H1 (cell line): ENCODE results near the gene DENND1A. TPM values are rescaled to one million over a fixed set of nuclear protein-coding genes. Genes with fewer than 3 reads are reported as not detected.

ENCODE experiments used
- CTCF ChIA-PET: fragments of 300-600 bp; sonication (Branson Sonifier 250); formaldehyde crosslinking; loops from one replicate; lab custom pipeline; 2021; ENCODE audit not compliant: partially characterized antibody; lab: Charles Lee
- POLR2A ChIA-PET: fragments of 300-600 bp; sonication (Branson Sonifier 250); formaldehyde crosslinking; loops from one replicate; lab custom pipeline; 2021; ENCODE audit warnings: inconsistent platforms; ENCODE audit not compliant: partially characterized antibody; lab: Charles Lee
- DNase-seq, 2 experiments: peaks; one replicate each; pipeline versions ENCODE4 v3.0.0 to v3.0.0-alpha.2; 2010 to 2022; ENCODE audit warnings: low spot score in 2 of 2, low read depth in 1 of 2, mixed read lengths in 1 of 2
- FAIRE-seq: peaks from 2 replicates; lab custom pipeline; 2011; peaks lifted over from hg19 to GRCh38; lab: Jason Lieb, UNC
- H2AFZ ChIP-seq: 2 replicates; pipeline ENCODE4 v1.8.1; 2012; ENCODE audit warnings: low read length, inconsistent platforms
- H2AK5ac ChIP-seq: 2 replicates; pipeline ENCODE4 v1.6.1; 2013; ENCODE audit warnings: low read depth, low read length
- H2BK120ac ChIP-seq: replicated peaks from 2 replicates; pipeline ENCODE3; 2013; ENCODE audit warnings: low read depth, low read length, inconsistent platforms
- H2BK12ac ChIP-seq: 2 replicates; pipeline ENCODE4 v1.6.1; 2013; ENCODE audit warnings: low read depth, low read length
- H2BK15ac ChIP-seq: 2 replicates; pipeline ENCODE4 v1.6.1; 2013; ENCODE audit warnings: low read length
- H2BK20ac ChIP-seq: 2 replicates; pipeline ENCODE4 v1.6.1; 2013; ENCODE audit warnings: low read length
- H2BK5ac ChIP-seq: 2 replicates; pipeline ENCODE4 v1.6.1; 2013; ENCODE audit warnings: low read depth, low read length
- H3K14ac ChIP-seq: 2 replicates; pipeline ENCODE4 v1.6.1; 2013; ENCODE audit warnings: inconsistent platforms; ENCODE audit not compliant: insufficient read length
- H3K18ac ChIP-seq: 2 replicates; pipeline ENCODE4 v1.6.1; 2013; ENCODE audit warnings: low read length; ENCODE audit errors: extremely low read depth
- H3K23ac ChIP-seq: 2 replicates; pipeline ENCODE4 v1.6.1; 2013; ENCODE audit warnings: inconsistent platforms; ENCODE audit not compliant: insufficient read length
- H3K23me2 ChIP-seq: 2 replicates; pipeline ENCODE4 v1.6.1; 2013; ENCODE audit warnings: low read depth, low read length
- H3K27ac ChIP-seq: 2 replicates; pipeline ENCODE4 v1.6.1; 2011; ENCODE audit warnings: low read depth, low read length, inconsistent platforms
- H3K27me3 ChIP-seq, 4 experiments: replicated peaks in 1 of 4; 1 replicate in 1 of 4; 2 replicates in 3 of 4; pipeline versions ENCODE4 v1.6.1 to v1.8.1; 2011 to 2013; ENCODE audit warnings: low read length in 3 of 4, mild to moderate bottlenecking in 3 of 4, inconsistent platforms in 2 of 4, mixed read lengths in 2 of 4, moderate library complexity in 1 of 4; ENCODE audit not compliant: control insufficient read depth in 3 of 4, insufficient read depth in 3 of 4; ENCODE audit errors: extremely low read depth in 1 of 4
- H3K36me3 ChIP-seq, 4 experiments: 2 replicates each; pipeline versions ENCODE4 v1.6.1 to v1.8.1; 2011 to 2013; ENCODE audit warnings: mild to moderate bottlenecking in 4 of 4, low read length in 3 of 4, moderate library complexity in 2 of 4, control low read depth in 1 of 4, inconsistent platforms in 1 of 4; ENCODE audit not compliant: insufficient read depth in 4 of 4, control insufficient read depth in 2 of 4
- H3K4ac ChIP-seq: replicated peaks from 2 replicates; pipeline ENCODE3; 2013; ENCODE audit warnings: low read length, low read depth, mixed read lengths, inconsistent platforms; ENCODE audit not compliant: insufficient read length
- H3K4me1 ChIP-seq, 4 experiments: replicated peaks in 1 of 4; 1 replicate in 1 of 4; 2 replicates in 3 of 4; pipeline versions ENCODE4 v1.6.1 to v1.8.1; 2011 to 2013; ENCODE audit warnings: low read length in 3 of 4, inconsistent platforms in 2 of 4, mixed read lengths in 1 of 4; ENCODE audit not compliant: insufficient read depth in 4 of 4, control insufficient read depth in 3 of 4
- H3K4me2 ChIP-seq, 2 experiments: 2 replicates each; pipeline versions ENCODE4 v1.6.1 to v1.8.1; 2011 to 2013; ENCODE audit warnings: low read depth in 2 of 2, low read length in 2 of 2, control low read depth in 1 of 2, inconsistent platforms in 1 of 2, mild to moderate bottlenecking in 1 of 2; ENCODE audit not compliant: insufficient read depth in 1 of 2
- H3K4me3 ChIP-seq, 4 experiments: fragments of 200-600, 300-600 bp in 1 of 4; sonication (generic), shearing (Covaris generic), sonication (Bioruptor Twin) in 1 of 4; 2 replicates each; pipeline versions ENCODE4 v1.5.1 to v1.8.1; 2011 to 2016; ENCODE audit warnings: low read length in 4 of 4, low read depth in 3 of 4, control low read depth in 2 of 4, inconsistent platforms in 2 of 4, mild to moderate bottlenecking in 2 of 4, mixed read lengths in 1 of 4, moderate library complexity in 1 of 4; ENCODE audit not compliant: insufficient read depth in 2 of 4; ENCODE audit errors: extremely low read depth in 1 of 4
- H3K56ac ChIP-seq: replicated peaks from 2 replicates; pipeline ENCODE3; 2013; ENCODE audit warnings: low read depth, mild to moderate bottlenecking, mixed read lengths, low read length, inconsistent platforms; ENCODE audit not compliant: insufficient read length
- H3K79me1 ChIP-seq: 2 replicates; pipeline ENCODE4 v1.6.1; 2013; ENCODE audit warnings: low read depth, low read length, control low read depth
- H3K79me2 ChIP-seq, 2 experiments: 2 replicates each; pipeline versions ENCODE4 v1.6.1 to v1.8.1; 2012 to 2013; ENCODE audit warnings: low read length in 2 of 2, mild to moderate bottlenecking in 2 of 2, inconsistent platforms in 1 of 2; ENCODE audit not compliant: insufficient read depth in 2 of 2, control insufficient read depth in 1 of 2
- H3K9ac ChIP-seq, 4 experiments: replicated peaks in 1 of 4; 1 replicate in 1 of 4; 2 replicates in 3 of 4; pipeline versions ENCODE4 v1.6.1 to v1.8.1; 2011 to 2013; ENCODE audit warnings: low read depth in 3 of 4, low read length in 3 of 4, control low read depth in 2 of 4, mild to moderate bottlenecking in 2 of 4, moderate library complexity in 2 of 4, inconsistent platforms in 1 of 4; ENCODE audit errors: extremely low read depth in 1 of 4
- H3K9me3 ChIP-seq, 2 experiments: 2 replicates each; pipeline versions ENCODE4 v1.6.1 to v1.8.1; 2012 to 2013; ENCODE audit warnings: mild to moderate bottlenecking in 2 of 2, moderate library complexity in 2 of 2, control low read depth in 1 of 2, inconsistent platforms in 1 of 2, low read depth in 1 of 2, low read length in 1 of 2, mixed read lengths in 1 of 2; ENCODE audit not compliant: insufficient read depth in 2 of 2
- H4K20me1 ChIP-seq, 2 experiments: replicated peaks in 1 of 2; 2 replicates each; pipeline versions ENCODE3 to v1.8.1; 2011 to 2013; ENCODE audit warnings: inconsistent platforms in 2 of 2, low read length in 2 of 2, mild to moderate bottlenecking in 1 of 2; ENCODE audit not compliant: insufficient read depth in 2 of 2, control insufficient read depth in 1 of 2
- H4K5ac ChIP-seq: 2 replicates; pipeline ENCODE4 v1.6.1; 2013; ENCODE audit warnings: low read length, low read depth, mixed read lengths, inconsistent platforms; ENCODE audit not compliant: insufficient read length
- H4K8ac ChIP-seq: 2 replicates; pipeline ENCODE4 v1.8.0; 2013; ENCODE audit warnings: mild to moderate bottlenecking, moderate library complexity, low read length, inconsistent platforms; ENCODE audit not compliant: insufficient read depth; ENCODE audit errors: extremely low read depth
- H4K91ac ChIP-seq: replicated peaks from 2 replicates; pipeline ENCODE3; 2013; ENCODE audit warnings: low read length, mixed read lengths, inconsistent platforms; ENCODE audit not compliant: insufficient read length
- ATF3 ChIP-seq: IDR thresholded peaks from 2 replicates; pipeline ENCODE4 v1.6.1; 2011; ENCODE audit warnings: low read depth, mild to moderate bottlenecking, low read length; ENCODE audit not compliant: insufficient read depth
- BCL11A ChIP-seq, 2 experiments: IDR thresholded peaks; one replicate each; pipeline ENCODE4 v1.6.1; 2011; ENCODE audit warnings: low read depth in 2 of 2, low read length in 2 of 2, mild to moderate bottlenecking in 2 of 2
- CBX5 ChIP-seq: fragments of 300-800, 300-1000 bp; sonication (generic); IDR thresholded peaks from 2 replicates; pipeline ENCODE4 v1.7.1; 2016; ENCODE audit warnings: antibody characterized with exemption, low read length, low read depth
- GABPA ChIP-seq: IDR thresholded peaks from 2 replicates; pipeline ENCODE4 v1.6.1; 2011; ENCODE audit warnings: mild to moderate bottlenecking, low read length, moderate library complexity, borderline replicate concordance; ENCODE audit not compliant: insufficient read depth
- GTF2F1 ChIP-seq: IDR thresholded peaks from 2 replicates; pipeline ENCODE4 v1.6.1; 2012; ENCODE audit warnings: low read depth, low read length, improper control_type of control experiment, borderline replicate concordance
- JUN ChIP-seq: IDR thresholded peaks from 2 replicates; pipeline ENCODE4 v1.6.1; 2011; ENCODE audit warnings: low read depth, mild to moderate bottlenecking, improper control_type of control experiment, low read length
- JUND ChIP-seq: IDR thresholded peaks from 2 replicates; pipeline ENCODE4 v1.6.1; 2011; ENCODE audit warnings: mild to moderate bottlenecking, improper control_type of control experiment, low read length
- NANOG ChIP-seq: IDR thresholded peaks from 2 replicates; pipeline ENCODE4 v1.6.1; 2011; ENCODE audit warnings: low read length, low read depth, mild to moderate bottlenecking, inconsistent platforms; ENCODE audit not compliant: insufficient read depth, poor library complexity, severe bottlenecking
- PHF8 ChIP-seq: fragments of 200-600 bp; sonication (generic); conservative IDR thresholded peaks from 2 replicates; pipeline ENCODE4 v1.7.1; 2012; ENCODE audit warnings: low read depth, mild to moderate bottlenecking, inconsistent platforms, low read length, moderate library complexity
- POLR2A ChIP-seq, 2 experiments: IDR thresholded peaks; 1 replicate in 1 of 2; 2 replicates in 1 of 2; pipeline ENCODE4 v1.6.1; 2011; ENCODE audit warnings: low read depth in 2 of 2, low read length in 2 of 2, mild to moderate bottlenecking in 2 of 2; ENCODE audit errors: control extremely low read depth in 1 of 2
- RFX5 ChIP-seq: IDR thresholded peaks from 2 replicates; pipeline ENCODE4 v1.6.1; 2011; ENCODE audit warnings: low read depth, low read length, improper control_type of control experiment, borderline replicate concordance
- RXRA ChIP-seq: IDR thresholded peaks from 2 replicates; pipeline ENCODE4 v1.6.1; 2011; ENCODE audit warnings: low read depth, mild to moderate bottlenecking, low read length, moderate library complexity; ENCODE audit not compliant: insufficient read depth
- SP4 ChIP-seq: IDR thresholded peaks from 2 replicates; pipeline ENCODE4 v1.6.1; 2012; ENCODE audit warnings: low read length, inconsistent platforms
- TAF1 ChIP-seq: IDR thresholded peaks from 2 replicates; pipeline ENCODE4 v1.6.1; 2011; ENCODE audit warnings: mild to moderate bottlenecking, low read depth, low read length
- ZNF274 ChIP-seq: IDR thresholded peaks from 2 replicates; pipeline ENCODE4 v1.7.0; 2012; ENCODE audit warnings: low read length, borderline replicate concordance; ENCODE audit errors: extremely low read depth
- WGBS, 2 experiments: shearing (Covaris generic) in 1 of 2; methylation state at CpG; one replicate each; pipeline versions ENCODE4 v1.1.6 to v1.1.7; 2013 to 2015; ENCODE audit warnings: low lambda C conversion rate in 2 of 2, mixed read lengths in 2 of 2, inconsistent platforms in 1 of 2, low coverage in 1 of 2, missing lambda C conversion rate in 1 of 2; ENCODE audit not compliant: insufficient replicate concordance in 2 of 2, insufficient coverage in 1 of 2, insufficient read length in 1 of 2; ENCODE audit errors: extremely low coverage in 1 of 2, missing lambda C conversion rate in 1 of 2; 5-methylcytosine and 5-hydroxymethylcytosine counted together
- polyA plus RNA-seq, 7 experiments: library from polyadenylated mRNA; depleted of rRNA in 3 of 7; stranded (reverse) in 5 of 7; unstranded in 2 of 7; fragments of >200 nt in 5 of 7; fragments of 200-250 nt in 2 of 7; gene quantifications; 1 replicate in 5 of 7; 2 replicates in 1 of 7; 4 replicates in 1 of 7; pipeline versions ENCODE4 v1.2.1 to v1.2.3, GENCODE V29; 2011 to 2013; ENCODE audit warnings: missing spikeins in 2 of 7, mixed read lengths in 2 of 7
- total RNA-seq: library from RNA; stranded (reverse); fragmentation: NEBNext Ultra II Directional; extraction: Animal tissue kit (Norgen Biotek cat#: 25700); gene quantifications from 2 replicates; pipeline ENCODE4 v1.2.1, GENCODE V29; 2021

The DENND1A gene
- total and polyA plus RNA-seq, 2 of the 8 experiments (the other 6 are each of a cell fraction or from before 2014, with no cell fraction given): 24.1 to 26.4 TPM

GRCh38 chr9:123722378-123722777 lies 207.5 kb downstream of the DENND1A start:
- H3K27ac ChIP-seq: no peak overlapping the region
- H2BK5ac ChIP-seq: no peak overlapping the region
- peaks cover 0 to 17% (median 0%) of the 10 kb centered on the region in 4 experiments; a peak in 3 of 8 replicates for H3K36me3 ChIP-seq
- no peak overlapping the region for H4K5ac ChIP-seq
- no peak overlapping the region for H4K8ac ChIP-seq
- H3K18ac ChIP-seq: no peak overlapping the region
- no peak overlapping the region for H2BK120ac ChIP-seq
- CTCF ChIA-PET: no interaction called here
- H3K56ac ChIP-seq: no peak overlapping the region
- no peak overlapping the region for H3K14ac ChIP-seq
- no peaks in the 10 kb centered on the region for H3K23me2 ChIP-seq
- H4K20me1 ChIP-seq: no peaks in the 10 kb centered on the region
- POLR2A ChIA-PET: no interaction called here
- no peaks in the 10 kb centered on the region for H3K27me3 ChIP-seq
- H3K9ac ChIP-seq: no peak overlapping the region
- H3K4me3 ChIP-seq: no peak overlapping the region
- H2BK15ac ChIP-seq: no peak overlapping the region
- H3K4me1 ChIP-seq: peaks cover 0 to 5% (median 0%) of the 10 kb centered on the region in 4 experiments; a peak in 1 of 7 replicates
- 90% methylated on average over 4 of the region's 4 CpGs; no CpG with 5 or more reads in 1 of the 2 experiments for whole genome bisulfite sequencing, 2 experiments
- DNase-seq: no peak
- H2BK20ac ChIP-seq: no peak overlapping the region
- no peak overlapping the region for H2BK12ac ChIP-seq
- FAIRE-seq: no peak
- no peak overlapping the region for H3K4ac ChIP-seq
- no peak overlapping the region for H2AFZ ChIP-seq
- no peaks in the 10 kb centered on the region for H3K79me1 ChIP-seq
- H3K4me2 ChIP-seq: no peak overlapping the region
- H3K23ac ChIP-seq: no peak overlapping the region
- H3K9me3 ChIP-seq: peaks cover 20 to 22% of the 10 kb centered on the region in 2 experiments
- H3K79me2 ChIP-seq: peaks cover 0 to 2% of the 10 kb centered on the region in 2 experiments; a peak in 1 of 4 replicates
- H4K91ac ChIP-seq: no peak overlapping the region
- no peak overlapping the region for H2AK5ac ChIP-seq
- no peak for TF ChIP-seq TAF1
- no peak for TF ChIP-seq ZNF274
- TF ChIP-seq RFX5: no peak
- no peak for TF ChIP-seq RXRA
- TF ChIP-seq CBX5: no peak
- TF ChIP-seq JUN: no peak
- no peak for TF ChIP-seq JUND
- TF ChIP-seq SP4: no peak
- no peak for TF ChIP-seq GTF2F1
- TF ChIP-seq ATF3: no peak
- TF ChIP-seq NANOG: no peak
- TF ChIP-seq POLR2A (IDR thresholded peaks at IDR 0.05; ENCODE audit: control extremely low read depth in 1 of 2, low read depth in 2 of 2, low read length in 2 of 2): no peak
- no peak for TF ChIP-seq BCL11A (IDR thresholded peaks at IDR 0.05; ENCODE audit: low read depth in 2 of 2, low read length in 2 of 2)
- no peak for TF ChIP-seq GABPA
- no peak for TF ChIP-seq PHF8
